H9 (cell line): Measurements from ENCODE around the gene STK38. TPM values are rescaled to one million over a fixed set of nuclear protein-coding genes. Genes with fewer than 3 reads are reported as not detected.

Experiments used
- DNase-seq: peaks from one replicate; pipeline ENCODE4 v3.0.0-alpha.2; 2017
- H2AFZ ChIP-seq: one replicate; pipeline ENCODE4 v1.6.1; 2013; ENCODE audit warnings: mild to moderate bottlenecking, low read length, control low read depth, moderate library complexity
- H2AK5ac ChIP-seq: 2 replicates; pipeline ENCODE4 v1.6.1; 2013; ENCODE audit warnings: low read length, control low read depth, mixed read lengths; ENCODE audit not compliant: insufficient read length
- H2BK120ac ChIP-seq: one replicate; pipeline ENCODE4 v1.6.1; 2013; ENCODE audit warnings: low read depth, mild to moderate bottlenecking, low read length, control low read depth, inconsistent platforms; ENCODE audit not compliant: poor library complexity, severe bottlenecking
- H2BK12ac ChIP-seq: 2 replicates; pipeline ENCODE4 v1.6.1; 2013; ENCODE audit warnings: low read length, control low read depth, mixed read lengths, low read depth; ENCODE audit not compliant: insufficient read length
- H2BK15ac ChIP-seq: 2 replicates; pipeline ENCODE4 v1.6.1; 2013; ENCODE audit warnings: low read depth, low read length, control low read depth
- H2BK20ac ChIP-seq: one replicate; pipeline ENCODE4 v1.6.1; 2013; ENCODE audit warnings: low read depth, mild to moderate bottlenecking, low read length, control low read depth, inconsistent platforms; ENCODE audit not compliant: poor library complexity, severe bottlenecking
- H2BK5ac ChIP-seq: 2 replicates; pipeline ENCODE4 v1.6.1; 2013; ENCODE audit warnings: low read length, control low read depth, mixed read lengths; ENCODE audit not compliant: insufficient read length
- H3K14ac ChIP-seq: 2 replicates; pipeline ENCODE4 v1.6.1; 2013; ENCODE audit warnings: low read length, control low read depth; ENCODE audit not compliant: insufficient read depth
- H3K18ac ChIP-seq: 2 replicates; pipeline ENCODE4 v1.6.1; 2013; ENCODE audit warnings: low read depth, mild to moderate bottlenecking, mixed read lengths, low read length, control low read depth; ENCODE audit not compliant: insufficient read length
- H3K23ac ChIP-seq: 2 replicates; pipeline ENCODE4 v1.6.1; 2013; ENCODE audit warnings: low read length, control low read depth, mixed read lengths, low read depth; ENCODE audit not compliant: insufficient read length
- H3K23me2 ChIP-seq: 2 replicates; pipeline ENCODE4 v1.6.1; 2013; ENCODE audit warnings: low read depth, mild to moderate bottlenecking, mixed read lengths, low read length, control low read depth; ENCODE audit not compliant: insufficient read length, poor library complexity, severe bottlenecking
- H3K27ac ChIP-seq: 2 replicates; pipeline ENCODE4 v1.5.1; 2013; ENCODE audit warnings: low read length, control low read depth, mixed read lengths, low read depth; ENCODE audit not compliant: insufficient read length
- H3K27me3 ChIP-seq: 2 replicates; pipeline ENCODE4 v1.6.1; 2013; ENCODE audit warnings: low read length, control low read depth, inconsistent platforms; ENCODE audit not compliant: insufficient read depth
- H3K4ac ChIP-seq: 2 replicates; pipeline ENCODE4 v1.6.1; 2013; ENCODE audit warnings: low read depth, mild to moderate bottlenecking, control low read depth, inconsistent platforms, low read length, moderate library complexity
- H3K4me1 ChIP-seq: 2 replicates; pipeline ENCODE4 v1.6.1; 2013; ENCODE audit warnings: low read length, control low read depth, inconsistent platforms; ENCODE audit not compliant: insufficient read depth
- H3K4me2 ChIP-seq: 2 replicates; pipeline ENCODE4 v1.6.1; 2013; ENCODE audit warnings: low read length, control low read depth, mixed read lengths; ENCODE audit not compliant: insufficient read length, insufficient read depth
- H3K56ac ChIP-seq: 2 replicates; pipeline ENCODE4 v1.6.1; 2013; ENCODE audit warnings: low read depth, mild to moderate bottlenecking, mixed read lengths, low read length, control low read depth; ENCODE audit not compliant: insufficient read length
- H3K79me1 ChIP-seq: 2 replicates; pipeline ENCODE4 v1.6.1; 2013; ENCODE audit warnings: low read depth, mild to moderate bottlenecking, moderate library complexity, low read length, control low read depth, inconsistent platforms; ENCODE audit not compliant: insufficient read depth, poor library complexity, severe bottlenecking
- H3K79me2 ChIP-seq: 2 replicates; pipeline ENCODE4 v1.6.1; 2013; ENCODE audit warnings: low read length, control low read depth, inconsistent platforms; ENCODE audit not compliant: insufficient read depth
- H3K9ac ChIP-seq: 2 replicates; pipeline ENCODE4 v1.6.1; 2013; ENCODE audit warnings: low read length, control low read depth, mixed read lengths; ENCODE audit not compliant: insufficient read length; ENCODE audit errors: extremely low read depth
- H3K9me3 ChIP-seq: one replicate; pipeline ENCODE4 v1.6.1; 2013; ENCODE audit warnings: low read depth, low read length, inconsistent platforms; ENCODE audit not compliant: control insufficient read depth
- H3T11ph ChIP-seq: one replicate; pipeline ENCODE4 v1.6.1; 2013; ENCODE audit warnings: mild to moderate bottlenecking, low read length, control low read depth, inconsistent platforms
- H4K20me1 ChIP-seq: one replicate; pipeline ENCODE4 v1.6.1; 2013; ENCODE audit not compliant: control insufficient read depth, insufficient read length, insufficient read depth
- H4K5ac ChIP-seq: 2 replicates; pipeline ENCODE4 v1.6.1; 2013; ENCODE audit warnings: low read depth, mild to moderate bottlenecking, mixed read lengths, low read length, control low read depth; ENCODE audit not compliant: insufficient read length
- H4K8ac ChIP-seq: replicated peaks from 2 replicates; pipeline ENCODE4 v1.6.1; 2013; ENCODE audit warnings: low read length, control low read depth, mixed read lengths, low read depth; ENCODE audit not compliant: insufficient read length
- H4K91ac ChIP-seq: 2 replicates; pipeline ENCODE4 v1.6.1; 2013; ENCODE audit warnings: low read depth, mild to moderate bottlenecking, moderate library complexity, mixed read lengths, low read length, control low read depth; ENCODE audit not compliant: insufficient read length
- H3K27ac Mint-ChIP-seq, 3 experiments: 2 replicates in 2 of 3; 3 replicates in 1 of 3; pipeline ENCODE4 v1.8.0; 2020 to 2021; ENCODE audit warnings: mixed read lengths in 3 of 3, mild to moderate bottlenecking in 1 of 3, moderate library complexity in 1 of 3
- H3K27me3 Mint-ChIP-seq: 2 replicates; pipeline ENCODE4 v1.8.0; 2021; ENCODE audit warnings: low read depth, mild to moderate bottlenecking, moderate library complexity, mixed read lengths
- H3K36me3 Mint-ChIP-seq, 3 experiments: 2 replicates in 2 of 3; 3 replicates in 1 of 3; pipeline ENCODE4 v1.8.0; 2020 to 2021; ENCODE audit warnings: low read depth in 3 of 3, mixed read lengths in 3 of 3; ENCODE audit not compliant: insufficient read depth in 1 of 3
- H3K4me1 Mint-ChIP-seq, 2 experiments: 2 replicates each; pipeline ENCODE4 v1.8.0; 2020; ENCODE audit warnings: mixed read lengths in 2 of 2
- H3K4me3 Mint-ChIP-seq, 2 experiments: 2 replicates in 1 of 2; 3 replicates in 1 of 2; pipeline ENCODE4 v1.8.0; 2020 to 2021; ENCODE audit warnings: mild to moderate bottlenecking in 2 of 2, mixed read lengths in 2 of 2, moderate library complexity in 1 of 2
- H3K9me3 Mint-ChIP-seq, 2 experiments: 2 replicates in 1 of 2; 3 replicates in 1 of 2; pipeline ENCODE4 v1.8.0; 2020; ENCODE audit warnings: mild to moderate bottlenecking in 2 of 2, mixed read lengths in 2 of 2, moderate library complexity in 1 of 2
- WGBS: extraction: QIAGEN DNeasy Blood & Tissue Kit; methylation state at CpG from one replicate; pipeline ENCODE4 v1.1.7; 2013; ENCODE audit warnings: missing lambda C conversion rate, low lambda C conversion rate, mixed read lengths; ENCODE audit not compliant: insufficient read length; ENCODE audit errors: extremely low coverage; 5-methylcytosine and 5-hydroxymethylcytosine counted together
- total RNA-seq: library from RNA; stranded (reverse); gene quantifications from 2 replicates; pipeline ENCODE4 v1.2.1, GENCODE V29; 2021
- TF ChIP-seq, protein P1 (sequence below): fragments of 200-600 bp; sonication (generic); conservative IDR thresholded peaks from 3 replicates; pipeline ENCODE4 v1.8.0; 2021; ENCODE audit warnings: antibody characterized with exemption, mild to moderate bottlenecking

Gene STK38
- total RNA-seq, 1 experiment from 2014 or later: 17.5 TPM

DNA sequence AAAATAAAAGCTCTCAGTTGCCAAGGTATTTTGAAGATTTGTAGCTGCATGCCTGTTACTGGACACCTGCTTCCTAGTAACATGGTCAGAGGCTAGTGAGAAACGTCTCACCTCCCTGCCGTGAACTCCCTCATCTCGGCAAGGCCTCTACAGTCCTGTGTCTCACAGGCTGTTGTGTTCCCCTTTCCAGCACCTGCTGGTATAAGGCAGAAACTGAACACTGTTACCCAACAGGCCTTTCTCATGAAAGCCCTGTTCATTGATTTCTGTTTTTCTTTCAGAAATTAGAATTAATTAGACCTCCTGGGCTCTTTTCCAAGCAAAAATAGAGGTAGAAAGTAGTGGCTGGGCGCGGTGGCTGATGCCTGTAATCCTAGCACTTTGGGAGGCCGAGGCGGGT, 29.3 kb upstream of the STK38 start:
- H3K4me3 Mint-ChIP-seq: no peak overlapping the region
- Histone ChIP-seq H3K4me1 (no peaks in the 10 kb centered on the region), H3K9me3 (no peaks in the 10 kb centered on the region), H4K5ac (no peak overlapping the region), H3K56ac (no peak overlapping the region), H3K27ac (no peak overlapping the region), H2AK5ac (no peak overlapping the region), H3K9ac (no peak overlapping the region), H3K79me1 (no peaks in the 10 kb centered on the region), H3K23me2 (no peaks in the 10 kb centered on the region), H4K8ac (no peak overlapping the region), H3T11ph (no peak overlapping the region), H3K27me3 (no peaks in the 10 kb centered on the region), H2BK20ac (no peak overlapping the region), H3K14ac (no peak overlapping the region), H2BK15ac (no peak overlapping the region), H2BK120ac (no peak overlapping the region), H2AFZ (no peak overlapping the region), H3K79me2 (no peaks in the 10 kb centered on the region), H4K20me1 (no peaks in the 10 kb centered on the region), H3K4me2 (no peak overlapping the region), H3K23ac (no peak overlapping the region), H4K91ac (no peak overlapping the region), H3K4ac (no peak overlapping the region), H3K18ac (no peak overlapping the region), H2BK5ac (no peak overlapping the region), H2BK12ac (no peak overlapping the region)
- H3K36me3 Mint-ChIP-seq: no peaks in the 10 kb centered on the region
- TF ChIP-seq, protein P1, sequence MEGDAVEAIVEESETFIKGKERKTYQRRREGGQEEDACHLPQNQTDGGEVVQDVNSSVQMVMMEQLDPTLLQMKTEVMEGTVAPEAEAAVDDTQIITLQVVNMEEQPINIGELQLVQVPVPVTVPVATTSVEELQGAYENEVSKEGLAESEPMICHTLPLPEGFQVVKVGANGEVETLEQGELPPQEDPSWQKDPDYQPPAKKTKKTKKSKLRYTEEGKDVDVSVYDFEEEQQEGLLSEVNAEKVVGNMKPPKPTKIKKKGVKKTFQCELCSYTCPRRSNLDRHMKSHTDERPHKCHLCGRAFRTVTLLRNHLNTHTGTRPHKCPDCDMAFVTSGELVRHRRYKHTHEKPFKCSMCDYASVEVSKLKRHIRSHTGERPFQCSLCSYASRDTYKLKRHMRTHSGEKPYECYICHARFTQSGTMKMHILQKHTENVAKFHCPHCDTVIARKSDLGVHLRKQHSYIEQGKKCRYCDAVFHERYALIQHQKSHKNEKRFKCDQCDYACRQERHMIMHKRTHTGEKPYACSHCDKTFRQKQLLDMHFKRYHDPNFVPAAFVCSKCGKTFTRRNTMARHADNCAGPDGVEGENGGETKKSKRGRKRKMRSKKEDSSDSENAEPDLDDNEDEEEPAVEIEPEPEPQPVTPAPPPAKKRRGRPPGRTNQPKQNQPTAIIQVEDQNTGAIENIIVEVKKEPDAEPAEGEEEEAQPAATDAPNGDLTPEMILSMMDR: no peak
- peaks cover 0 to 2% of the 10 kb centered on the region in 2 experiments; a peak in 1 of 5 replicates for H3K9me3 Mint-ChIP-seq
- H3K27ac Mint-ChIP-seq: no peak overlapping the region
- no CpG with 5 or more reads among the region's 7 CpGs for WGBS
- DNase-seq: no peak
- H3K4me1 Mint-ChIP-seq: peaks cover 6 to 8% of the 10 kb centered on the region in 2 experiments
- H3K27me3 Mint-ChIP-seq: no peaks in the 10 kb centered on the region; the same call in 1 of the 2 replicates
